B cell (primary cell): ENCODE results near the gene PTEN. TPM values are rescaled to one million over a fixed set of nuclear protein-coding genes. Genes with fewer than 3 reads are reported as not detected.
A peak's percentile ranks its signal among the peaks of the same experiment; 100 is the strongest.

Source experiments
- ATAC-seq: fragments of 200-7000 bp; cut with Tn5 transposase; one replicate; pipeline ENCODE4 v1.10.0; 2021; ENCODE audit warnings: low read depth, mild to moderate bottlenecking, moderate number of reproducible peaks, moderate library complexity
- CTCF ChIA-PET: fragments of 350-600 bp; sonication (Branson Sonifier 250); formaldehyde crosslinking; loops from one replicate; lab custom pipeline; 2021; ENCODE audit warnings: antibody characterized with exemption, inconsistent platforms; lab: Charles Lee
- POLR2A ChIA-PET: fragments of 350-600 bp; sonication (Branson Sonifier 250); formaldehyde crosslinking; loops from one replicate; lab custom pipeline; 2021; ENCODE audit warnings: antibody characterized with exemption; lab: Charles Lee
- DNase-seq: peaks from one replicate; pipeline ENCODE4 v3.0.0; 2013
- H2AFZ ChIP-seq: 2 replicates; pipeline ENCODE4 v1.6.1; 2012; ENCODE audit warnings: mild to moderate bottlenecking, low read depth, low read length; ENCODE audit not compliant: insufficient read depth, poor library complexity, severe bottlenecking
- H3K27ac ChIP-seq, 2 donors: 1 replicate in 1 of 2; 2 replicates in 1 of 2; pipeline ENCODE4 v1.5.1; 2012 to 2013; ENCODE audit warnings: low read length in 2 of 2, mild to moderate bottlenecking in 2 of 2, moderate library complexity in 1 of 2
- H3K27me3 ChIP-seq, 4 experiments: fragments of 200-600 bp in 1 of 4; sonication (generic) in 1 of 4; replicated peaks in 1 of 4; 1 replicate in 2 of 4; 2 replicates in 2 of 4; pipeline versions ENCODE4 v1.6.1 to v1.7.0; 2013 to 2016; ENCODE audit warnings: low read length in 3 of 4, mild to moderate bottlenecking in 2 of 4, mixed read lengths in 1 of 4, moderate library complexity in 1 of 4; ENCODE audit not compliant: insufficient read depth in 4 of 4, control insufficient read depth in 3 of 4; ENCODE audit errors: control extremely low read depth in 1 of 4
- H3K36me3 ChIP-seq, 2 experiments: replicated peaks in 1 of 2; 1 replicate in 1 of 2; 2 replicates in 1 of 2; pipeline versions ENCODE4 v1.6.1 to v1.7.1; 2013; ENCODE audit warnings: low read length in 1 of 2; ENCODE audit not compliant: insufficient read depth in 2 of 2, control insufficient read depth in 1 of 2; ENCODE audit errors: control extremely low read depth in 1 of 2, extremely low read depth in 1 of 2
- H3K4me1 ChIP-seq, 2 donors: fragments of 200-600 bp in 1 of 2; sonication (generic) in 1 of 2; 1 replicate in 1 of 2; 2 replicates in 1 of 2; pipeline versions ENCODE4 v1.5.1 to v1.6.1; 2013 to 2017; ENCODE audit warnings: low read length in 2 of 2; ENCODE audit not compliant: control insufficient read depth in 2 of 2, insufficient read depth in 2 of 2
- H3K4me2 ChIP-seq: replicated peaks from 2 replicates; pipeline ENCODE3; 2012; ENCODE audit warnings: mild to moderate bottlenecking, low read depth, low read length; ENCODE audit not compliant: poor library complexity, severe bottlenecking
- H3K4me3 ChIP-seq, 5 experiments: fragments of 200-600 bp in 1 of 5; sonication (generic) in 1 of 5; 1 replicate in 3 of 5; 2 replicates in 2 of 5; pipeline versions ENCODE4 v1.5.1 to v1.7.0; 2011 to 2016; ENCODE audit warnings: low read length in 4 of 5, mild to moderate bottlenecking in 4 of 5, low read depth in 2 of 5, control low read depth in 1 of 5, moderate library complexity in 1 of 5; ENCODE audit not compliant: insufficient read depth in 1 of 5; ENCODE audit errors: control extremely low read depth in 1 of 5, extremely low read depth in 1 of 5
- H3K79me2 ChIP-seq: fragments of 200-600 bp; sonication (generic); one replicate; pipeline ENCODE4 v1.6.0; 2016; ENCODE audit warnings: low read length; ENCODE audit not compliant: control insufficient read depth, insufficient read depth
- H3K9ac ChIP-seq: fragments of 200-600 bp; sonication (generic); 2 replicates; pipeline ENCODE4 v1.6.1; 2017; ENCODE audit warnings: mild to moderate bottlenecking, low read length, moderate library complexity
- H3K9me3 ChIP-seq, 3 donors: one replicate each; pipeline versions ENCODE4 v1.6.1 to v1.7.1; 2013; ENCODE audit warnings: low read length in 2 of 3; ENCODE audit not compliant: control insufficient read depth in 2 of 3, insufficient read depth in 1 of 3; ENCODE audit errors: control extremely low read depth in 1 of 3
- H4K20me1 ChIP-seq: 2 replicates; pipeline ENCODE4 v1.6.0; 2012; ENCODE audit warnings: mild to moderate bottlenecking, low read length; ENCODE audit not compliant: insufficient read depth, control insufficient read depth, poor library complexity, severe bottlenecking
- H3K27ac Mint-ChIP-seq: one replicate; pipeline ENCODE4 v1.8.0; 2021; ENCODE audit warnings: mixed read lengths
- H3K27me3 Mint-ChIP-seq: one replicate; pipeline ENCODE4 v1.8.0; 2021; ENCODE audit warnings: mixed read lengths
- H3K4me1 Mint-ChIP-seq: one replicate; pipeline ENCODE4 v1.8.0; 2021; ENCODE audit warnings: mixed read lengths
- H3K4me3 Mint-ChIP-seq: one replicate; pipeline ENCODE4 v1.8.0; 2021; ENCODE audit warnings: mixed read lengths
- H3K9me3 Mint-ChIP-seq: one replicate; pipeline ENCODE4 v1.8.0; 2022; ENCODE audit warnings: mixed read lengths; ENCODE audit not compliant: insufficient read depth
- EZH2 ChIP-seq: IDR thresholded peaks from 2 replicates; pipeline ENCODE4 v1.6.1; 2012; ENCODE audit warnings: borderline replicate concordance, low read depth, mild to moderate bottlenecking, moderate library complexity, low read length; ENCODE audit not compliant: insufficient read depth, poor library complexity, severe bottlenecking
- WGBS: methylation state at CpG from one replicate; pipeline ENCODE4 v1.1.5; 2013; ENCODE audit warnings: missing lambda C conversion rate; ENCODE audit not compliant: insufficient coverage; 5-methylcytosine and 5-hydroxymethylcytosine counted together
- intact Hi-C: fragments of 100-400 bp; cut with micrococcal nuclease; formaldehyde crosslinking; loops from one replicate; pipeline ENCODE4 v1.10.0; 2022
- polyA plus RNA-seq: library from polyadenylated mRNA; depleted of rRNA; stranded (reverse); fragments of >200 nt; gene quantifications from 2 replicates; pipeline ENCODE4 v1.2.3, GENCODE V29; 2012
- total RNA-seq, 2 donors: library from RNA; stranded (reverse); fragments of 120-200 nt in 1 of 2; gene quantifications; 1 replicate in 1 of 2; 2 replicates in 1 of 2; pipeline versions ENCODE4 v1.2.3 to v1.2.4, GENCODE V29; 2013 to 2022
- TF ChIP-seq, protein P1 (sequence below): fragments of 200-600 bp; IDR thresholded peaks from one replicate; pipeline ENCODE4 v1.8.0; 2022; ENCODE audit warnings: antibody characterized with exemption, mild to moderate bottlenecking

The PTEN gene
- total and polyA plus RNA-seq, 2 donors (not counting 1 experiment from before 2014, with no cell fraction given), result 15.2 to 114 TPM

GRCh38 chr10:87930141-87930540 lies 66.7 kb downstream of the PTEN start:
- H3K4me1 ChIP-seq, result peaks cover 12 to 52% of the 10 kb centered on the region in 2 donors
- no peak overlapping the region for H3K9ac ChIP-seq
- no peaks in the 10 kb centered on the region for H3K9me3 ChIP-seq
- ChIA-PET CTCF (interaction anchor here (1.1 kb wide), 1 partner anchor 66 kb away, joined by 3 read pairs; no protein-coding TSS in a partner anchor), POLR2A (no interaction called here)
- peaks cover 9 to 33% of the 10 kb centered on the region in 2 experiments for H3K36me3 ChIP-seq
- H4K20me1 ChIP-seq, result peaks cover 17% of the 10 kb centered on the region
- no peaks in the 10 kb centered on the region for H3K9me3 Mint-ChIP-seq
- H3K4me3 ChIP-seq, result no peak overlapping the region
- no peaks in the 10 kb centered on the region for H3K27me3 ChIP-seq
- H3K4me1 Mint-ChIP-seq, result peaks cover 55% of the 10 kb centered on the region
- ATAC-seq (no peak), DNase-seq (no peak)
- WGBS, result no CpG with 5 or more reads among the region's 1 CpG
- no peak overlapping the region for H2AFZ ChIP-seq
- no peaks in the 10 kb centered on the region for H3K27me3 Mint-ChIP-seq
- no peak overlapping the region for H3K27ac Mint-ChIP-seq
- H3K4me3 Mint-ChIP-seq, result no peak overlapping the region
- TF ChIP-seq, protein P1, sequence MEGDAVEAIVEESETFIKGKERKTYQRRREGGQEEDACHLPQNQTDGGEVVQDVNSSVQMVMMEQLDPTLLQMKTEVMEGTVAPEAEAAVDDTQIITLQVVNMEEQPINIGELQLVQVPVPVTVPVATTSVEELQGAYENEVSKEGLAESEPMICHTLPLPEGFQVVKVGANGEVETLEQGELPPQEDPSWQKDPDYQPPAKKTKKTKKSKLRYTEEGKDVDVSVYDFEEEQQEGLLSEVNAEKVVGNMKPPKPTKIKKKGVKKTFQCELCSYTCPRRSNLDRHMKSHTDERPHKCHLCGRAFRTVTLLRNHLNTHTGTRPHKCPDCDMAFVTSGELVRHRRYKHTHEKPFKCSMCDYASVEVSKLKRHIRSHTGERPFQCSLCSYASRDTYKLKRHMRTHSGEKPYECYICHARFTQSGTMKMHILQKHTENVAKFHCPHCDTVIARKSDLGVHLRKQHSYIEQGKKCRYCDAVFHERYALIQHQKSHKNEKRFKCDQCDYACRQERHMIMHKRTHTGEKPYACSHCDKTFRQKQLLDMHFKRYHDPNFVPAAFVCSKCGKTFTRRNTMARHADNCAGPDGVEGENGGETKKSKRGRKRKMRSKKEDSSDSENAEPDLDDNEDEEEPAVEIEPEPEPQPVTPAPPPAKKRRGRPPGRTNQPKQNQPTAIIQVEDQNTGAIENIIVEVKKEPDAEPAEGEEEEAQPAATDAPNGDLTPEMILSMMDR, result no peak
- no peak for TF ChIP-seq EZH2
- H3K79me2 ChIP-seq, result peaks cover 86% of the 10 kb centered on the region
- intact Hi-C loops, result no loop called here
- H3K27ac ChIP-seq, result peak overlapping the region in 1 of 2 donors; percentile 10
- no peak overlapping the region for H3K4me2 ChIP-seq

DNA sequence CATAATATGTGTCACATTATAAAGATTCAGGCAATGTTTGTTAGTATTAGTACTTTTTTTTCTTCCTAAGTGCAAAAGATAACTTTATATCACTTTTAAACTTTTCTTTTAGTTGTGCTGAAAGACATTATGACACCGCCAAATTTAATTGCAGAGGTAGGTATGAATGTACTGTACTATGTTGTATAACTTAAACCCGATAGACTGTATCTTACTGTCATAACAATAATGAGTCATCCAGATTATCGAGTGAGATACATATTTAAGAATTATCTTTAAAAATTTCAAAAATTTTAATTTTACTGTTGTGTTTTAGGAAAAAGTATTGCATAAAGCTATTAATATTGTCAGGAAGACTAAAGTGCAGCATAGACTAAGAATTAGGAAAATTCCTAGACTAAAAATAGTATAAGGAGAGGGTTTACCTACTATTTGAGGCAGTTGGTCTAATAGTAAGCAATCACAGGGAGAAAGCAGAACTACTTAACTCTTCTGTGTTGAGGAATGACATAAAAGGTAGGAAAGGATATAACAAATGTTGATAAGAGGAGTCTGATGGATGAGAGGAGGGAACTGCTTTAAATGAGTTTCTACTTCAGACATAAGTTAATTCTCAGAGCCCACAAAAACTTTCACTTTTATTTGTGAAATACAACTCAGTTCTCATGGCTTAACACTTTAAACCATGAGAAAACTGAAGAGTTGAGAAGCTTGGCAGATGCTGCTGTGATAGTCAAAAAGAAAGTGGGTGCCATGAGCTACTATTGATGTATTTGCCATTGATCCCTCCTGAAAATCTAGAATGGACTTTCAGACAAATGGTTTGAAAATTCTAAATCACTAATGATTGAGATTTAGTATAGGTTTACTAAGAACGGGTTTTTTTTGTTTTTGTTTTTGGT lies 67.8 kb downstream of the PTEN start:
- no peak overlapping the region for H3K4me2 ChIP-seq
- no peaks in the 10 kb centered on the region for H3K27me3 Mint-ChIP-seq
- CTCF ChIA-PET, result no interaction called here

More for the DNA sequence above, 67.8 kb downstream of the PTEN start:
- peaks cover 9 to 36% of the 10 kb centered on the region in 2 experiments for H3K36me3 ChIP-seq
- peaks cover 48% of the 10 kb centered on the region for H3K4me1 Mint-ChIP-seq
- H3K9ac ChIP-seq, result no peak overlapping the region
- no peak overlapping the region for H3K4me3 Mint-ChIP-seq
- TF ChIP-seq, protein P1, result no peak
- TF ChIP-seq EZH2, result no peak
- POLR2A ChIA-PET, result no interaction called here
- peaks cover 12 to 45% of the 10 kb centered on the region in 2 donors for H3K4me1 ChIP-seq
- no peaks in the 10 kb centered on the region for H3K9me3 Mint-ChIP-seq
- no CpG with 5 or more reads among the region's 4 CpGs for WGBS
- peaks cover 83% of the 10 kb centered on the region for H3K79me2 ChIP-seq
- intact Hi-C loops, result no loop called here
- H3K4me3 ChIP-seq, result no peak overlapping the region
- no peaks in the 10 kb centered on the region for H3K27me3 ChIP-seq
- peak overlapping the region in 1 of 2 donors; percentile 47 for H3K27ac ChIP-seq
- DNase-seq, result no peak
- no peak for ATAC-seq
- H3K9me3 ChIP-seq, result no peaks in the 10 kb centered on the region
- H3K27ac Mint-ChIP-seq, result peak overlapping the region; percentile 26
- H4K20me1 ChIP-seq, result peaks cover 17% of the 10 kb centered on the region
- no peak overlapping the region for H2AFZ ChIP-seq
